ENCODE measurements around the gene SDCCAG8.
A peak's percentile ranks its signal among the peaks of the same experiment; 100 is the strongest.
"Not testable (repeated sequence)": the region's sequence is repeated elsewhere in the genome, so short reads cannot be mapped to it uniquely, and the experiment has no call there.

Gene SDCCAG8

DNA sequence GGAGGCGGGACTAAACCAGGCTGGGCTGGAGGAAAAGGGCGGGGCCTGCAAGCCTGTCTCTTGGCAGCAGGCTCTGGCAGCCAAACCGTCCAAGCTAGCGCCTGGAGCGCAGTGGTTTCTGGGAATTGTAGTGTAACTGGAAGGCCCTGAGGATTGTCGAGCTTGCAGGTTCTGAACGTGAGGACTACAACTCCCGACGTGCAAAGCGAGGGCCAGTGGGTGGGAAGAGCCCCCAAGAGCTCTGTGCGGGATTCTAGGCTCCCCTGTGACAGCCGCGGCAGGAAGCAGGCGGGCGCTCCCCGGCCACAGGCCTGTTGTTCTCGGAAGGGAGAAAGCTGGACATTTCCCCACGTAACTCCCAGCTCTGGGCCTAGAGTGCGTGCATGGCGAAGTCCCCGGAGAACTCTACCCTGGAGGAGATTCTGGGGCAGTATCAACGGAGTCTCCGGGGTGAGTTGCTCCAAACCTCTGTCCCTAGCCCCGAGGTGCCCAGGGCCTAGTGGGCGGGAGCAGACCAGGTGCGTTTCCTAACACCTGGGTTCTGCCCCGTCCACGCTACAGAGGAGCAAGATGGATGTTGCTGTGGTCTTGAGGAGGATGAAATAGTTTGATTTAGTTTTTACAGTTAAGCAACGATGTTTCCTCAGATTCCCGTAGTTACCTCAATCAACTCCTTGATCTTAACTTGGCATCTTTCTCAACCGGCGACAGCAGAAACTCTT lies at the start of gene SDCCAG8:
Gene SDCCAG8, plus strand, starts transcription at position 251 of the 722 bp plus-strand sequence. Its CDS starts 133 bp downstream, at position 384.
- peak; percentile 100 for DNase-seq (ENCODE audit: low read depth)

- not testable (repeated sequence) for DNase-seq (ENCODE audit: low read depth)
Observed at GRCh38 chr1:243211984-243212383, 43.9 kb upstream of the SDCCAG8 start.

DNA sequence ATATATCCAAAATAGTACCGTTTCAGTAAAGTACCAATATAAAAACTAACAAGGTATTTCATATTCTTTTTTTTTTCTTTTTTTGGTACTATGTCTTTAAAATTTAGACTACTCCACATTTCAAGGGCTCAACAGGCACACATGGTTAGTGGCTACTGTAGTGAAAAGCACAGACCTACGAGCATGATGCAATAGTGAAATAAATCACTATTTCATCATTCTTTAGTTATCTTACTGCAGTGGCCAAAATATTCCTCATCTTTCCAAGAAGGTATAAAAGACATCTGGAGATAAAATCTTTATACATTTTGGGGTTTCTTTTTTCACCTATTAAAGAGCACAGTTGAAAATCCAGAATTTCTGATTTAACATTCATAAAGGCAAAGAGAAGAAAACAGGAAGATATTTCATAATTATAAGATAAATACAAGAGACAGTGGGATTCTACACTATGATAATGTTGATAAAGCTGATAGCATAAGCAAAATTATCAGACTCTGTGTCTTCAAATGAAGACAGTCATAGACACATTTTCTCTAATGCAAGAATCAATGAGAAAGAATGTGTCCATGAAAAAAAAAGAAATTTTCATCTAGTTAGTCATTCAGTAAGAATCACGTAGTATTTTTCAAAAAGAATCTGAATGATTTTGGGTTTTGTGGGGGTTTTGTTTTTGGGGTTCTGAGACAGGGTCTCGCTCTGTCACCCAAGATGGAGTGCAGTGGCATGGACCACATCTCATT lies 42.6 kb upstream of the SDCCAG8 start:
- DNase-seq (ENCODE audit: low read depth) = peak; percentile 79

DNA sequence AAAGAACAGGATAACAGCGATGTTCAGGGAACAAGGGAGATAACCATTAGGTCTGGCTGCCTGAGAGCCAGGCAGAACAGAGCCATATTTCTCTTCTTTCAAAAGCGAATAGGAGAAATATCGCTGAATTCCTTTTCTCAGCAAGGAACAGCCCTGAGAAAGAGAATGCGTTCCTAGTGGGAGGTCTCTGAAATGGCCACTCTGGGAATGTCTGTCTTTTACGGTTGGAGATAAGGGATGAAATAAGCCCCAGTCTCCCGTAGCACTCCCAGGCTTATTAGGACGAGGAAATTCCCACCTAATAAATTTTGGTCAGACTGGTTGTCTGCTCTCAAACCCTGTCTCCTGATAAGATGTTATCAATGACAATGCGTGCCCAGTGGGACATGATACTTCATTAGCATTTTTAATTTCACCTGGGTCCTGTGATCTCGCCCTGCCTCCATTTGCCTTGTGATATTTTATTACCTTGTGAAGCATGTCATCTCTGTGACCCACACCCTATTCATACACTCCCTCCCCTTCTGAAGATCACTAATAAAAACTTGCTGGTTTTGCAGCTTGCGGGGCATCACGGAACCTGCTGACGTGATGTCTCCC lies 40.5 kb upstream of the SDCCAG8 start:
- DNase-seq (ENCODE audit: low read depth) = not testable (repeated sequence)

DNA sequence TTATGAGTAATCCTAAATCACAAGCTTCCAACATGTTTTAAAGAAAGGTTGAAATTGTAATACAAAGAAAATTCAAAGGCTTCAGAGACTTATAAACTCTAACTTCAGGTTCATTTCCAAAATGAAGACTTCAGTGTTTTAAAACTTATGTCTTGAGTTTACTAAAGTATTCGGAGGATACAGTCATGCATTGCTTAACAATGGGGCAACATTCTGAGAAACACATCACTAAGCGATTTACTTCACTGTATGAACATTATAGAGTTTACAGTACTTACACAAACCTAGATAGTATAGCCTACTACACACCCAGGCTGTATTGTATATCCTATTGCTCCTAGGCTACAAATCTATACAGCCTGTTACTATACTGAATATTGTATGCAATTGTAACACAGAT lies 39.1 kb upstream of the SDCCAG8 start:
- DNase-seq (ENCODE audit: low read depth) = peak; percentile 30

DNA sequence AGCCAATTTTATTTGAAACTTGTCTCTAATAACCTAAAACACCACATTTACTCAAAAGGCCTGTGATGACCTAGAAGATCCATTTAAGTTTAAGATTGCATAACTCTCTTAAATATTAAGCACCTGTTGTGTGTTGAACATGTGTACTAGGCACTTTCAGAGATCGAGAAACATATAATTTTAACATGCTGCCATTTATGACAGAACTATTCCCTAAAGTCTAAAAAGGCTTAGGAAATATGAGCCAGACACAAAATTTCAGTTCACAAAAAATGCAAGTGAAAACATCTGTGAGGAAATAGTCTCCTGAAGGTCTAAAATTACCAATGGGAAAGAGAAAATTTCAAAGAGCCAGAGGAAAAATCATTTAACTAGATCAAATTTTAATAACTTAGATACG lies 38.5 kb upstream of the SDCCAG8 start:
- no peak for DNase-seq (ENCODE audit: low read depth)

DNA sequence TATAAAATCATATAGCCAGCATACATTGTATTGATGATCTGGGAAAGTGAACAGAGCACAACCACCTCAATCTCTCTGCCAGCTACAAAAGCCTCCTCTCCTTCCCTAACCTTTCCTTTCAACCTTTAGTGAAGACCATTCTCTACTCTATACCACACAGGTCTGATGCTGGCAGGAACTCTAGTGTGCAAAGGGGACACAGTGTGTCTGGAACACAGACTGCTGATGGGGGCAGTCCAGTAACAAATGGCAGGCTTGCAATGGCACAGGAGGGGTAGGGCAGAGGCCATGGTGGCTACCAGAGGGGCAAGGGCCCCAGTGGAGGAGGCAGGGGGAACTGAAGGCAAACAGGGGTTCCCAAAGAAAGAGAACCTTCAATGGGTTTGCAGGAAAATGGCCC lies 37.8 kb upstream of the SDCCAG8 start:
- DNase-seq (ENCODE audit: low read depth) = no peak

GRCh38 chr1:243227622-243228021 lies 28.2 kb upstream of the SDCCAG8 start:
- DNase-seq (ENCODE audit: low read depth) = no peak

DNA sequence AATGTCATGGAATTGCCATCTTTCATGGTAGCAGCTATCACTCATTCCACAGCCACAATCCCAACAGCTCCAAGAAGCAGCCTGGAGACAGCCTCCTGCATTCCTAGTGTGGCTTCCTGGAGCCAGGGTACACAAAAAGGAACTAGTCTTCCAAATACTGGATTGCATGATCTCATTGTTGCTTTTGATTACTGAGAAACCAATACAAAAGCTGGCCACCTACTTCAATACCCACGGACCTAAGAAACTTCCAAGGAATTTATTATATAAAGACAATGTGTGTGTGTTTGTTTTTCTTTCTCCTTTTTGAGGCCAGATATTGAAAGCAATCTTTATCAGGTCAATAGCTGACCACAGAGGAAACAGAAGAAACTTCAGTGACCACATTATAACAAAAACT lies 26.3 kb upstream of the SDCCAG8 start:
- DNase-seq (ENCODE audit: low read depth) = no peak

DNA sequence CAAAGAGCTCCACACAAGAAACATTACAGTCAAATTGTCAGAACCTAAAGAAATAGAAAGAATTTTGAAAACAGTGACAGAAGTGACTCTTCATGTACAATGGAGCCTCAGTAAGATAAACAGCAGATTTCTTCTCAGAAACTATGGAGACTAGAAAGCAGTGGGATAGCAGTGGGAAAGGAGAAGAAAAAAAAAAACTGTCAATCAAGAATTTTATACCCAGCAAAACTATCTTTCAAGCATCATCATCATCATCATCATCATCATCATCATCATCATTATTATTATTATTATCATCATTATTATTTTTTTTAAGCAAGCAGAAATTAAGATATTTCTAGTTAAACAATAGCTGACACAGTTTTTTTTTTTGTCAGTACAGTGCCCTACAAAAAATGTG lies 24.9 kb upstream of the SDCCAG8 start:
- DNase-seq (ENCODE audit: low read depth) = no peak

- peak; percentile 88 for DNase-seq (ENCODE audit: low read depth)
Observed at GRCh38 chr1:243233908-243234307, 21.9 kb upstream of the SDCCAG8 start.

GRCh38 chr1:243234978-243235647 lies 20.7 kb upstream of the SDCCAG8 start:
- DNase-seq (ENCODE audit: low read depth) = peak; percentile 55

DNA sequence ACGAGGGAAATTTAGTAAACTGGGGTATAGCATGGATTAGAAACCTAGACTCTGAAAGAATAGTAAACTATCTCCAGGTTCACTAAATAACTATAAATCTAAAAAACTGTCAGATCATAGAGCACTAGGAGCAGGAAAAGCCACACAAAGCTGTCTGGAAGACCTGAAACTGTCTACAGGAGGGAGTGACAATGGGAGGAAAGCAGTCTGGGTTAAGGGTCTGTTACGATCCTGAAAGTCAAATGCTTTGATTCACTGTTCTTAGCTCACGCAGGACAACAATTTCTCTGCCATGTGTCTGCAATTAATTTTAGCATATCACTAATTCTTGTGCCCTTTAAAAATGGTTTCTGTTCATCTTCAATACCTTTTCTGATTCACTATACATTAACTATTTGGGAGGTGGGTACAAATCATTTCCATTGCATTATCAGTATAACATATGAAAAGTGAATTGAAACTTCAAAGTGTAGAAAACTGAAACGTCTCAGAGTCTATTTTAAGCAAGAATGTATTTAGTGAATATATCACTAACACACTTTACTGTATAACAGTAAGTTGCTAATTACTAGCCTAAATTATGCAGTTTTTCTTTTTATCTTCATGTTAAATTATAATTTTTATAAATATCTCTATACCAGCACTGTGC lies 19.1 kb upstream of the SDCCAG8 start:
- DNase-seq (ENCODE audit: low read depth) = no peak

- no peak for DNase-seq (ENCODE audit: low read depth)
Observed at GRCh38 chr1:243244432-243244841, 11.4 kb upstream of the SDCCAG8 start.

GRCh38 chr1:243246916-243247315 lies 8.9 kb upstream of the SDCCAG8 start:
- DNase-seq (ENCODE audit: low read depth) = peak; percentile 39

- no peak for DNase-seq (ENCODE audit: low read depth)
Observed at GRCh38 chr1:243247901-243248300, 7.9 kb upstream of the SDCCAG8 start.

DNA sequence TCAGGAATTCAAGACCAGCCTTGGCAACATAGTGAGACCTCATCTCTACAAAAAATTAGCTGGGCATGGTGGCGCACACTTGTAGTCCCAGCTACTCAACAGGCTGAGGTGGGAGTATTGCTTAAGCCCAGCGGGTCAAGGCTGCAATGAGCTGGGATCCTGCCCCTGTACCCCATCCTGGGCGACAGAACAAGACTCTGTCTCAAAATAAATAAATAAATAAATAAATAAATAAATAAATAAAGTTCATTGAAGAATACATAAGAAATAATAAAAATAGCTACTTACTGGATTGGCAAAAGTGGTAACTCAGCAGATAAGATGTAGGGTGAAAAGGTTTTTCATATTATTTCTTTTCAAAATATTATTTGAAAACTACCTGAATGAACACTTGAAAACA lies 6.6 kb upstream of the SDCCAG8 start:
- no peak for DNase-seq (ENCODE audit: low read depth)

DNA sequence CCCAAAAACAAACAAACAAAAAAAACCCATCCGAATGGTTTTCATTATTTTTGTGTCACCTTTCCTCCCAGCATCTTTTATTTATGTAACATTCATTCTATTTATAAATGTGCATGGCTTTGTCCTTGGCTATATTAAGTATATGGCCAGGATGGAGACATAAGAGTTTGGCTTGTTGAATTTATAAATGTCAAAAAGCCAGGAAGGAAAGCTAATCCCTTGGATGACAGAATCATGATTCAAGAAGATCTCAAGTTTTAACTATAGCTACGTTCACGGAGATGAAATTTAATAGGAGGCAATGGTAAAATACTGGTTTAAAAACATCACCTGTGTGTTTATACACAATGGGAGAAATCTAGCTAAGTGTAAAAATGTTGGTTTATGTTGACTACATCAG lies 5.7 kb upstream of the SDCCAG8 start:
- peak; percentile 58 for DNase-seq (ENCODE audit: low read depth)

GRCh38 chr1:243251539-243251938 lies 4.3 kb upstream of the SDCCAG8 start:
- DNase-seq (ENCODE audit: low read depth) = peak; percentile 42

- DNase-seq (ENCODE audit: low read depth) = peak; percentile 20
Observed at GRCh38 chr1:243253211-243253925, 2.5 kb upstream of the SDCCAG8 start.

DNA sequence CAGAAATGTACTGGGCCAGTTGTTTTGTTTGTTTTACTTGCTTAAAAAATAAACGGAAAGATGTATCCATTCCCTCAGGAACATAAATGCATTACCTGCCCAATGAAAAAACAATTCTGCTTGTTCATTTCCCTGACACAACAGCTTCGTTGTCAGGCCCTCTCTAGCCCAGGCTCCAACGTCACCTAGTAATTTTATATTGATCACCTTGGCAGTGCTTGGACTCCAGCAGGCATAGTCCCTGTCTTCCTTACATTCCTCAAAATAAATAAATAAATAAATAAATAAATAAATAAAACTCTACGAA lies 2.0 kb upstream of the SDCCAG8 start:
- no peak for DNase-seq (ENCODE audit: low read depth)
